ENCODE data around the gene AARS1.
"Not testable (repeated sequence)": the region's sequence is repeated elsewhere in the genome, so short reads cannot be mapped to it uniquely, and the experiment has no call there.

GRCh38 chr16:70267922-70268321 is 21.4 kb downstream of the AARS1 start:
- TF ChIP-seq POLR2AphosphoS5, POLR2A (IDR thresholded peaks at IDR 0.05; ENCODE audit: low read depth, low read length): not testable (repeated sequence)
